Neuron (in vitro differentiated cells): ENCODE data around the gene ADK.

ENCODE experiments used
- H2AFZ ChIP-seq: one replicate; pipeline ENCODE4 v1.6.1; 2013; ENCODE audit warnings: low read depth, mild to moderate bottlenecking, inconsistent platforms, low read length, moderate library complexity
- H3K27me3 ChIP-seq: one replicate; pipeline ENCODE4 v1.6.1; 2013; ENCODE audit warnings: low read length; ENCODE audit not compliant: insufficient read depth
- H3K36me3 ChIP-seq: one replicate; pipeline ENCODE4 v1.6.1; 2013; ENCODE audit warnings: low read length; ENCODE audit not compliant: insufficient read depth
- H3K4me1 ChIP-seq: one replicate; pipeline ENCODE4 v1.6.1; 2013; ENCODE audit warnings: low read length; ENCODE audit not compliant: insufficient read depth
- H3K4me3 ChIP-seq: 2 replicates; pipeline ENCODE4 v1.5.1; 2013; ENCODE audit warnings: mild to moderate bottlenecking, low read length, moderate library complexity
- H3K9me3 ChIP-seq: one replicate; pipeline ENCODE4 v1.6.1; 2013; ENCODE audit warnings: low read length

Gene ADK

DNA sequence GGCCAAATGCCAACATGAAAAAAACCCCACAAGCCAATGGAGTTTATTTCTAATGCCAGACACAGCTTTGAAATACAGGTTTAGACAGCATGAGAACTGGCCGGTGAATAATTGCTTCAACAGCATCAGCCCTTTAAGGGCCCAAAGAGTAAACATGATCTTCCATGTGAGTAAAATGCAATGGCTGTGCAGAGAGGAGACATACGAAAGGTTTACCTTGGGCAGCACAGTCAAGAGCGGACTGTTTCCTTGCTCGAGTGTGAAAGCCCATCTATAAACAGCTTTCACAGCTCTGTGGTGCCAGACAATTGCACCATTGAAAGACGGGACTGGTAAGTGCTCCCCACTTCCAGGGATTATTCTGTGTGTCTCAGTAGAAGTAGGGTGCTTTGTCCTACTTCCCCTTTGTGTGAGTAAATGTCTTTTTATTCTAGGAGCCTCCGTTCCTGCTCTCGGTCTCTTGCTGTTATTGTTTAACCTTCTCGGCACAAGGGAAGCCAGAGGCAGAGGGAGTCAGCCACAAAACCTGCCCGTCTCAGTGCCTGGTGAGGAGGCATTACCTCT lies 597.5 kb downstream of the ADK start:
- Histone ChIP-seq H3K4me1 (no peaks in the 10 kb centered on the region), H3K36me3 (no peaks in the 10 kb centered on the region), H3K9me3 (no peaks in the 10 kb centered on the region), H3K4me3 (no peak overlapping the region), H3K27me3 (no peaks in the 10 kb centered on the region), H2AFZ (peak overlapping the region; percentile 45)

DNA sequence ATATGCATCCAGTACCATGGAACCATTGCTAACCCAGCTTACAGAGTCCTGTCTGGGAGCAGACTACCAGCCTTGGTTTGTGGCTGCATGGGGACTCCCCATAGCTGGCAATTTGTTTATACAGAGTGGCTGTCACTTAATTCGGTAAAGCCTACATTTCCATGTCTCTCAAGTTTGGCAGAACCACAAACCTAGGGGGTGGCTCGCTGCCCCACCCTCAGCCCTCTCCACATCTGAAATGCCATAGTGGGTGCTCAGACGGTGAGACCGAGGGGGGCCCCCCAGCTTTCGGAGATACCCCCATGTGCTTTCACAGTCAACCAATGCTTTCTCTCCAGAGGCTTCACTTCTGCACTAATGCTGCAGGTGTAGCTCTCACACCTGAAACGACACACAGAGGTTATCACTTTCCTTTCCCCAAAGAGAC lies 599.8 kb downstream of the ADK start:
- Histone ChIP-seq H3K4me3 (no peak overlapping the region), H3K27me3 (no peaks in the 10 kb centered on the region), H3K36me3 (no peaks in the 10 kb centered on the region), H2AFZ (no peak overlapping the region), H3K4me1 (no peaks in the 10 kb centered on the region), H3K9me3 (no peaks in the 10 kb centered on the region)

DNA sequence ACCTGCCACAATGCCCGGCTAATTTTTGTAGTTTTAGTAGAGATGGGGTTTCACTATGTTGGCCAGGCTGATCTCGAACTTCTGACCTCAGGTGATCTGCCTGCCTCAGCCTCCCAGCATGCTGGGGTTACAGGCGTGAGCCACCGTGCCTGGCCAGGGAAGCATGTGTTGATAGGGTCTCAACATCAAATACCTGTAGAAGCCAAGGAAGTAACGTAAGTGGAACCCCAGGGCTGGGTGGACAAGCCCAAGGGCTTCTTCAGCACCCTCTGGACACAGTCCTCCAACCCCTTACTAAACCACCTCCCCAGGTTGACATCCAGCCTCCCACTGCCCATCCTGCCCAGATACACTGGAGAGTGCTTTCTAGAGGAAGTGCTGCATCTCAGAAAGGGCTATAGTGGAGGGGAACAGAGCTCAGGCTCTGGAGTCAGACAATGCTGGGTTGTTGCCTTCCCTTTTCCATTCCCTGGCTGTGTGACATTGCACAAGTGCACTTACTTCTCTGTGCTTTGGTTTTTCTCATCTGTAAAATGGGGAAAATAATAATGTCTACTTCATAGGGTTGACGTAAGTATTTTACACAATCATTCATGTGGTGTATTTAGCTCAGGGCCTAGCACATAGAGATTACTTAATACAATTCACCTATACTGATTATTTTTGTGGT lies 601.5 kb downstream of the ADK start:
- no peaks in the 10 kb centered on the region for H3K9me3 ChIP-seq
- H3K36me3 ChIP-seq, result no peaks in the 10 kb centered on the region
- no peaks in the 10 kb centered on the region for H3K4me1 ChIP-seq
- no peak overlapping the region for H2AFZ ChIP-seq
- H3K4me3 ChIP-seq, result no peak overlapping the region
- no peaks in the 10 kb centered on the region for H3K27me3 ChIP-seq

DNA sequence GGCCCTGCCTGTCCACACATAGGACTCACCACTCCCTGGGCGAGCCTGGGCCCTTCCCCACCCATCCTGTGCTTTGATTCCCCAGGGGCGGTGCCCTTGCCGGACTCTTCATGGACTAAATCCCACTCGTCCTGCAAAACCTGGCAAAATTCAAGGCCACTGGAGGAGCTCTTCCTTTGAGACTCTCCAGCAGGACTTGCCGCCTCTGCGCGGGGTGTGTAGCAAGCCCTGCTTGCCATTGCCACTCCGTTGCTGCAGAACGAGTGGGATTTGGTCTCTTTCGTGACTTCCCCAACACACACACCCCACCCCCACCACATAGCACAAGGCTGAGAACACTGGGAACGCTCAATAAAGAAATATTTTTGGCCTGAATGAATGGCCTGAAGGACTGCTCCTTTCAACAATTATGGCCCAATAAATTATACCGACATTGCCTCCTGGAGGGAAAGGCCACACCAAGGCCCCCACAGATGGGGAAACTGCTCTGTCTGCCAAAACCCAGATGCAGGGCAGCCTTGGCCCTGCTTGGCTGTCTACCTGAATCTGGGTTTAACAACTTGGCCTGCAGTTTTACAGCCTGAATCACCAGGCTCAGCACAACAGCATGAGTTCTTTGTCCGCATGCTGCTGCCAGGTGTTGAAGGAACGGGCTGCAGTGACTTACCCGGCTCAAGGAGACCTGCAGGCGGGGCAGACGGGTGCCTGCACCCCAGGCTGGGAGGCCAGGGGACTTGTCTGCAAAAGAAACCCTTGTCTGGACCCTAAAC lies 602.6 kb downstream of the ADK start:
- Histone ChIP-seq H2AFZ (no peak overlapping the region), H3K27me3 (no peaks in the 10 kb centered on the region), H3K36me3 (no peaks in the 10 kb centered on the region), H3K4me3 (no peak overlapping the region), H3K9me3 (no peaks in the 10 kb centered on the region), H3K4me1 (no peaks in the 10 kb centered on the region)

DNA sequence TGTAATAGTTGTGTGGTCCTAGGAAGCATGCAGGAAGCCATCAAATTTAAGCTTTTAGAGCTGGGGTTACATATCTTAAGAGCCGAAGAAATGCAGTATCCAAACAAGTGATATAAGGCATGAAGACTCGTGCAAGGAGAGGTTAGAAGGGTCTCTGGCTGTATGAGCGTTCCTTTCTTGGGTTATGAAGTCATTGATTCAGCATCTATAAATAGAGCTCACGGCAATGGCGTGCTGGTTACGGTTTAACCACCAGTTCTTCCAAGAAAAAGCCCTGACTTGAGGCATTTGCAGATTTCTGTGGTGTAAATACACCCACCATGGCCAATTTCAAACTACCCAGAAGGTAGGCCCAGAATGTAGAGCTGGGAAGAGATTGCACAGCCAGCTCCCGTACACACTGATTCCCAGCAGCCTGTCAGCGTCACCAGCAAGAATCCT lies 603.4 kb downstream of the ADK start:
- Histone ChIP-seq H3K9me3 (no peaks in the 10 kb centered on the region), H2AFZ (no peak overlapping the region), H3K4me3 (no peak overlapping the region), H3K4me1 (no peaks in the 10 kb centered on the region), H3K27me3 (no peaks in the 10 kb centered on the region), H3K36me3 (no peaks in the 10 kb centered on the region)

DNA sequence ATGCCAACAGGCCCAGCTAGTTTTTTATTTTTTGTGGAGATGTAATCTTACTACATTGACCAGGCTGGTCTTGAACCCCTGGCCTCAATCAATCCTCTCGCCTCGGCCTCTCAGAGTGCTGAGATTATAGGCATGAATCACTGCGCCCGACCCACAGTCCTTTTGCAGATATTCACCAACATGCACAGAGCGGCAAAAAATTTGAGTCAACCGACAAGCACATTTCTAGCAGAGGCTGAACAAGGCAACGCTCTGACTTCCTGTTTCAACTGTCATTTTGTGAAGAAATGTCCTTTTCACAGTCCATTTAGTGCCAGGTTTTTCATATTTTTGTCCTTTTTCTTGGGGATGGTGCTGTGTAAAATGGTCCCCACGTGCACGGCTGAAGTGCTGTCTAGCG lies 604.3 kb downstream of the ADK start:
- Histone ChIP-seq H3K4me3 (no peak overlapping the region), H2AFZ (no peak overlapping the region), H3K27me3 (no peaks in the 10 kb centered on the region), H3K36me3 (no peaks in the 10 kb centered on the region), H3K9me3 (no peaks in the 10 kb centered on the region), H3K4me1 (no peaks in the 10 kb centered on the region)
